GM21529 (cell line): ENCODE data around the gene NET1.

Experiments
- ATAC-seq: cut with Tn5 transposase; IDR thresholded peaks from one replicate; pipeline ENCODE4 v1.9.1; 2021; ENCODE audit not compliant: unreplicated experiment

The NET1 gene

DNA sequence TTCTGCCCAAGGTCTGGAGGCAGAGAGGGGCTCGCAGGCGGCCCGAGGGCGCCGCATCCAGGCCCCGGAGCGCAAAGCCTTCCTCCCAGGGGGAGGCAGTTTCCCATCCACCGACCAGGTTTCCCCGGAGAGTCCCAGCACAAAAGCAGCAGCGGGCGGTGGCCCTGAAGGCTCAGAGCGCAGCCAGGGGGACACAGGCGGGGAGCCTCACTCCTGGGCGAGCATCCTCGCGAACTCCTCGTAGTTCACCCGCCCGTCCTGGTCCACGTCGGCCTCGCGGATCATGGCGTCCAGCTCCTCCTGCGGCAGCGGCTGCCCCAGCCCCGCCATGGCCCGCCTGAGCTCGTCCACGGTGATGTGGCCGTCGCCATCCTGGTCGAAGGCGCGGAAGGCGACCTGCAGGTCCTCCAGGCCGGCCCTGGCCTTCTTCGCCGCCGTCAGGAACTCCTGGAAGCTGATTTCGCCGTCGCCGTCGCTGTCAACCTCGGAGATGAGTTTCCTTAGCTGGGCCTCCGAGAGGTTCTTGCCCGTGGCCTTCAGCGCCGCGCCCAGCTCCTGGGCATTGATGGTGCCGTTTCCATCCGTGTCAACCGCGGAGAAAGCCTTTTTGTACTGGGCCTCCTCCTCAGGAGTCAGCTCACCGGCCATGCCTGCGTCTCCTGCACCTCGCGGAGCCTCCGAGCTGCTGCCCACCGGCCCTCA, 86.6 kb downstream of the NET1 start:
- ATAC-seq, result no peak

DNA sequence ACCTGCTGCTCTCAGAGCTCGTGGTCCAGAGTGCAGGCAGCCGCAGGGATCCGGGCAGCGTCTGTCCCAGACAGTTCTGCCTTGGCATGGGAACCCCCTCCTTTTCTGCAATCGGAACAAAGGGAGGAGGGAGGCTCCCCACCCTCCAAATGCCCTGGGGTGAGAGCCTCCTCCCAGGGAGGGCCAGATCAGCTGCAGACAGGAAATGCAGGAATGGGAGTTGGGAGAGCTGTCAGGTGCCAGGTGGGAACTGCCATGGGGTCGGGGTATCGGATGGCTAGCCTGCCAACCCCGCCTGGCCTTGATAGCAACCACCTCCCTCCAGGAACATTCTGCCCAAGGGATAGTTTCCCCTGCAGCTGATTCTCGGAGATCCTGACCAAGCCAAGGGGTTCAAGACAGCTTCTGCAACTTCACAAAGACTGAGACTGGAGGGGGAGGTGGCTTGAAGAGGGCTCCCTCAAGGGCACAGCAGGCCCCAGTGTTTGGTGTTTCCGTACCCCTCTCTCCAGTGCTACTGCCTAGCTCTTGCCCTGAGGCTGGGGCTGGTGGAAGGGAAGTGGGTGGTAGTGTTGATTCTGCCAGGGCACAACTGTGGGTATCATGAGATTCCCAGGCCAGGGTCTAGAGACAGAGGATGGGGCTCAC, 87.3 kb downstream of the NET1 start, which contains the start of gene CALML5:
TSS of gene CALML5 (minus strand) at position 78 of the 648 bp plus-strand sequence. CDS start 132 bp downstream, outside the sequence.
- no peak for ATAC-seq

DNA sequence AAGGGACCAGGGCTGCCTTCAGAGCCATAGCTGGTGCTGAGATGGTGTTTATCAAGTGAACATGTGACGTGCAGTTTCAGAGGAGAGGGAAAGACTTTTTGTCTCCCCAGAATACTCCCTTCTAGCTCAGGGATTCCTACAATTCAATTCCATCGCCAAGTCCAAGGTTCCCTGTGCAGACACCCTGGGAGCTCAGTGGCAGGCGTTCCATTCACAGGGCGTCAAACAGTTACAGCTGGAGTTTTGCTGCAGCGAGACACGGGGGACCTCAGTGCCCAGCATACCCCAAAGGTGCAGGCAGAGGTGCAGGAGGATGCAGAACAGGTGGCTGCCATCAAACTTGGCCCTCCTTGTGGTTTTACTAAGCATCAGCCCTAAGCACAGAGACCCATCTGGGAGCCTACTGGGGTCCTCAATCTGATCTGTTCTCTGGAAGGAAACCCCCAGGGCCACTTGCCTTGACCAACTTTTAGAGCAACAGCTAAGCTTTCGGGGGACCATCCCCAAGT, 87.9 kb downstream of the NET1 start:
- ATAC-seq, result no peak

DNA sequence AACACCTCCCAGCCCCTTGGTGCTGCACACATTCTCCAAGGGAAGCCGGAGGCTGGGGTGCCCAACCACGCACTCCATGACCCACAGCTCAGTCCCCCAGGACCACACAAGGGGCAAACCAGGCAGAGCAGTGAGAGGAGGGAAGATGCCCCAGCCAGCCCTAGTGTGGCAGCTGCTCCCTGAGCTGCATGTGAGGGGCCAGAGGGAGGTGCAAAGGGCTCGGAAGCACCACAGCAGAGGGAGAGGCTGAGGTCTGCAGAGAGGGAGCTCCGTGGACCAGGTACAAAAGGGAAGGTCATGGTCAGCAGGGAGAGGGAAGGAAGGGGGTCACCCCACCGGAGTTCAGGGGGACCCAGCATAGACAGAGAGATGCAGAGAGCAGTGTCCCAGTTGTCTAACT, 88.6 kb downstream of the NET1 start:
- ATAC-seq, result no peak

DNA sequence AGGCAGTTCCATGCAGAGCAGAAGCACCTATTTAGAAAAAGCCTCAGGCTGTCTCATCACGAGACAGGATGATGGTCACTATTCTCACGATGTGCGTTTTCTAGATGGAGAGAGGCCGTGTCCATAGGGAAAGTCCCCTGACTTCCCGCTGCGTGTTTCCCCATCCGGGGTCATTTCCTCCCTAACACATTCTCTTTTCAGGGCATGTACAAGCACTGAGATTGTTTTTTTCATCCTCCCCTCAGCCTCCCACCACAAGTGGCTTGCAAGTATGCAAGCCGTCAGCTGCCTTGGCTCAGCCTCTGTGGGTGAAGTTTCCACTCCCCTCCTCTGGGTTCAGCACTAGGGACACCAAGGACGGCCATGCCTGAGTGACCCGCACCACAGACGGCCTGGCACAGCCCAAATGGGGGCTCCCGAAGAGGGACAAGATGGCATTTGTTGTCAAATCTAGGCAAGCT, 89.7 kb downstream of the NET1 start:
- ATAC-seq, result no peak

DNA sequence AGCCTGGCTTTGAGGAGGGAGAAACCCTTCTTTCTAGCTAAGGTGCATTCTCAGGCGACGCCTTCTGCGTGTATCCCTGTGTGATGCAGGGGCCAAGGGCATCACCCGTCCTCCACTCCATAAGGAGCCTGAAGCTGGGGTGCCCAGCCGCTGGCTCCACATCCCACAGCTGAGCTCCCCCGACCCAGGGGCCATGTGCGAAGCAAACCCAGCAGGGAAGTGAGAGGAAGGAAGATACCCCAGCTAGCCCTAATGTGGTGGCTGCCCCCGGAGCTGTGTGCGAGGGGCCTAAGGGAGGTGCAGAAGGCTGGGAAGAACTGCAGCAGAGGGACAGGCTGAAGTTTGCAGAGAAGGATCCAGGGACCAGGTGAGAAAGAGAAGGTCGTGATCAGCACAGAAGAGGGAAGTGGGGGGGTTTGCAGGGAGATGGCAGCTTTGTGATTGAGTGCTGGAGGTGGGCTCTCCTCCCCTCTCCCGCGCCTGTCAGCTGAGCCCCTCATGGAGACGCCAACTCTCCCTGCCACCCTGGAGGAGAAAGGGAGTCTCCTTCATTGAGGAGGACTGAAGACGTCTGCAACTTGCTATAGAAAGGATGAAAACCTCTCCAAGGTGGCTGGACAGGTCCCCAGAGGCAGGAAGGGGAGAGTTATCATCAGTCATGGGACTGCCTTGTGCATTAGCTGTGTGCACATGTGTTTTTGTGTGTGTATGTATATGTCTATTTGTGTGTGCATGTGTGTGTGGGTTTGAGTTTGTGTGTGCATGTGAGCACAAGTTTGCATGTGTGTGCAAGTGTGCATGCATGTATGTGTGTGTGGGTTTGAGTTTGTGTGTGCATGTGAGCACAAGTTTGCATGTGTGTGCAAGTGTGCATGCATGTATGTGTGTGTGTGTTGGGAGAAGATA, 90.5 kb downstream of the NET1 start:
- ATAC-seq, result no peak

DNA sequence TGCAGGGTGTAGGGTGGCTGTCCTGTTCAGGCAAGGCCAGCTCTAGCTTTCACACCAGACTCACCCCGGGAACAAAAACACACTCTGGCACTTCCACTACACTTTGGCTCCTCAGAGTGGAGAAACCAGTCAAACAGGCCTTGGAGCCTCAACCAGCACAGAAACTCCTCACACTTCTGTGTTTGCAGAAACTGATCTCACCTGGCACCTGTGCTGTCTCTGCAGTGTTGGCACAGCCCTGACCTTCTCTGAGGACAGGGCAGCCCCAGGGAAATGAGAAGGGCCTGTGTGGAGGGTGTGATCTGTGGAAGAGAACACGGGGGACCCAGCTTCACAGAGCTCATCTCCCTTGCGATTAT, 91.1 kb downstream of the NET1 start:
- no peak for ATAC-seq

DNA sequence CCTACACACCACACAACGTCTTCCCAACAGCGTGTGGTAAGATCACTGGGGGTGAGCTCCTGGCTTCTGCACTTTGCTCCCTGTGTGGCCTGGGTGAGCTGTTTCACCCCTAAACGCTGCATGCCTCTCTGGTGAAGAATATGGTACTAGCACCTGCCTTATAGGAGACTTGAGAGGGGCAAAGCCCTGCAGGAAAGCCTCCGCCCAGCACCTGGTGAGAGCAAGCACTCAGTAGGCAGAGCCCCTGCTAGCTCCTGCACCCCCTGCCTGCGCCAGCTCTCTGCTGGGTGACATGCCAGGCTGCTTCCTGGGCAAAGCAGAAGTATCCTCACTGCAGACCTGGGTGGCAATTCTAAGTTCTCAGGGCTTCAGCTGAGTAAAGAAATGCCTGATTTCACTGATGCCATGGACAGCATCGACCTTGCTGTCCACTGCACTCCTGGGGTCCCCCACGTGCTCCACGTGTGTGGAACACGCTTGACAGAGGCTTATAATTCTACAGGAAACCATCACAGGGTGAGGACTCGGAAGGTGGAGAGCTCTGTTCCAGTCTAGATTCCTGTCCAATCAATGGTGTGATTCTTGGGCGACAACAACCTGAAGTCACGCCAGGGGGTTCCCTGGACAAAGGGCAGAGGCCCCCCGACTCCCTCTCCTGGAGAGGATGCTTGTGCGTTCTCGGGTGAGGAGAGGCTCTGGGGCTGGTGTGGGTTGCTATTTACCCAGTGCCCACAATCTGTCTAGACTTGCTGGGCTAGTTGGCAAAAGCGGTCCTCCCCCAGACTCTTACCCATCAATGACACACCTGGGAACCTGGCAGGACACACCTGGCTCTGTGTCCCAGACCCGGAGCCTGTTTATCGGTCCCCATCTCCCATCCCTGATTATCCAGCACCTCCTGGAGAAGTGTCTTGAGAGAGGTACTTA, 92.1 kb downstream of the NET1 start:
- ATAC-seq, result no peak

DNA sequence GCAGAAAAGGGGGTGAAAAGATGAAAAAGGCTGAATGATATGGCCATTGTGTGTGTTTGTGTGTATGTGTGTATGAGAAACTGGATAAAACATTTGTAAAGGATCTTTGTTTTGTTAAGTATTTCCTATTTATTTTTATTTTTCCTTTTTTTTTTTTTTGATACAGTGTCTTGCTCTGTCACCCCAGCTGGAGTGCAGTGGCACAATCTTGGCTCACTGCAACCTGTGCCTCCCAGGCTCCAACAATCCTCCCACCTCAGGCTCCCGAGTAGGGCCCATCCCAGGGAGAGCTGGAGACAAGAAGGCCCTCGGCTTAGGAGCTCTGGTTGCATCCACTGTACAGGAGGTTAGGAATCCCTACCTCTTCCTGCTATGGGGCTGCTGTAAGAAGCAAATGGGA, 93.9 kb downstream of the NET1 start:
- no peak for ATAC-seq

DNA sequence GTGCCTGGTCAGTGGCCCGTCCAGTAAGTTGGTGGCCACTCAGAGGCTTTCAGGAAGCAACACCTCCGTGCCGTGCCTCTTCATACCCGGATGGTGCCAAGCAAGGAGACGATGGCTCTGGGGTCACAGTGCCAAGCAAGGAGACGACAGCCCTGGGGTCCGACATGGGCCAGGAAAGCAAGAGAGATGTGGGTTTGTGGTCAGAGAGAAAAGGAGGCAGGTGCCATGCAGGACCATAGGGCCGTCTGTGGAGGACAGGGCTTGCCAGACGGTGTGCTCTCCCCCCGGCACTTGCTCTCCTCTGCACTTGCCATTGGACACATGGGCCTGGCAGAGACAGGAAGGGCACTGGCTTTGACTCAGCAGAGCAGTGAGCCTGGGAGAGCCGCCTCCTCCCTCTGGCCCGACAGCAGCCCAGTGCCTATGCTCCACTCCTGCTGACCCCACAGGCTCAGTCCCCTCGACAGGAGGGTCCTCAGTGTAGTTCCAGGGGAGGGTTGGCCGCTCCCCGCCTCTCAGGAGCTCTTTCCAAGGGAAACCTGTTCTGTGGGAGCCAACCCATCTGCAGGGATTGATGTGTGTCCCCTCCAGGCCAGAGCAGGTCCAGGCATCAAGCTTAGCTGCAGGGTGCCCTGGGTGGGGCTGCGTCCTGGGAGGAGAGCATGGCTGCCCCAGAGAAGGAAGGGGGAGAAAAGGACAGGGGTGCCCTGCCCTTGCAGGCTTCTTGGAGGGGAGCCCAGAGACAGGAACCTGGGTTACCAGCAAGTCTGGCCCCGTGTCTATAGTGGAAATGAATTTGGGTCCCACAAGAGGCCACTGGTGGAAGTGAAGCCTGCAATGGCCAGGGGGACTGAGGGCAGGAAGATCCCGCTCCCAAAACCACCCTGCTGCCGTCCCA, 94.6 kb downstream of the NET1 start:
- ATAC-seq, result no peak

DNA sequence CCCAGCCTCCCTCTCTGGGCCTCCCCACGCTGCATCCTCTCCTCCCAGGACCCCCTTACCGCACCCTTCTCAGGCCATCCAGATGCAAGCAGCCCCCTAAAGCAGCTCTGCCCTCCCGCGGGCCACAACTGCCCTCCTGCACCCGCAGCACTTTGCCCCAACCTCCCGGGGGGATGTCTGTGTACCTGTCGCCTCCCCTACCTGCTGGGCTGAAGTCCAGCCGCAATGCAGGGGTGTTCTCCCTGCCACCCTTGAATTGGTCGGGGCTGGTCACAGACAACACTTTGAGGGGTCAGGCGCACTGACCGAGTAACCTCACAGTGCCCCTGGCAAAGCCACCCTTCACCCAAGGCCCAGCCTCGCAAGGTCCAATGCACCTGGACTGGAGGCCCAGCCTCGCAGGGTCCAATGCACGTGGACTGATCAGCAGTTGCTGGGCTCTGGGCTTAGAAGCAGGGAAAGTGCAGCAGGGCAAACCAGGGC, 95.3 kb downstream of the NET1 start:
- no peak for ATAC-seq

DNA sequence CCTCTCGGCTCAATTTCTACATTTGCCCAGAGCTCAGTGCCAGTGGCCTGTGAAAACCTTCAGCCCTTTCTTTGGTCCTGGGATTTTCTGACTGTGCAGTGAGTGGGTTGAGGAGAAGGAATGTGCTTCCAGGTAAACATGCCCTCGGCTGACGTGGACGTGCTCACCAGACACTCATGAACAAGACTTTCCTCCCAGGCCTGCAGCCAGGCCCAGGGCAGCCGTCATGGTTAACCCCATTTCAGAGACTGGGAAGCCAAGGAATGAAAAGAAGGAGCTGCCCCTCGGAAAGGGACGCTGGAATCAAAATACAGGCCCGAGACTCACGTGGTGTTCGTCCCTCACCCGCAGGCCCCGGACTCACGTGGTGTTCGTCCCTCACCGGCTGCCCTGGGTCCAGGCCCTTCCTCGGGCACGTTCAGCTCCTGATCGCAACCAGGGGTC, 95.8 kb downstream of the NET1 start:
- ATAC-seq, result no peak
